Measurements from ENCODE around the gene ADGRG3.

ADGRG3 gene

GRCh38 chr16:57621521-57622271 is 46.4 kb upstream of the ADGRG3 start:
- H4K20me1 ChIP-seq (ENCODE audit: insufficient read depth, low read length), result no peaks in the 10 kb centered on the region; the same call in 1 of the 2 replicates
- H3K27ac ChIP-seq (ENCODE audit: low read length), result no peak overlapping the region
- peaks cover 39% of the 10 kb centered on the region for H3K27me3 ChIP-seq (ENCODE audit: low read depth, low read length)
- H2AFZ ChIP-seq (ENCODE audit: low read depth, low read length), result no peak overlapping the region
- H3K36me3 ChIP-seq (replicated peaks; ENCODE audit: low read depth, low read length), result no peaks in the 10 kb centered on the region
- no peak overlapping the region for H3K9ac ChIP-seq (ENCODE audit: low read length)
- TF ChIP-seq, protein P1, sequence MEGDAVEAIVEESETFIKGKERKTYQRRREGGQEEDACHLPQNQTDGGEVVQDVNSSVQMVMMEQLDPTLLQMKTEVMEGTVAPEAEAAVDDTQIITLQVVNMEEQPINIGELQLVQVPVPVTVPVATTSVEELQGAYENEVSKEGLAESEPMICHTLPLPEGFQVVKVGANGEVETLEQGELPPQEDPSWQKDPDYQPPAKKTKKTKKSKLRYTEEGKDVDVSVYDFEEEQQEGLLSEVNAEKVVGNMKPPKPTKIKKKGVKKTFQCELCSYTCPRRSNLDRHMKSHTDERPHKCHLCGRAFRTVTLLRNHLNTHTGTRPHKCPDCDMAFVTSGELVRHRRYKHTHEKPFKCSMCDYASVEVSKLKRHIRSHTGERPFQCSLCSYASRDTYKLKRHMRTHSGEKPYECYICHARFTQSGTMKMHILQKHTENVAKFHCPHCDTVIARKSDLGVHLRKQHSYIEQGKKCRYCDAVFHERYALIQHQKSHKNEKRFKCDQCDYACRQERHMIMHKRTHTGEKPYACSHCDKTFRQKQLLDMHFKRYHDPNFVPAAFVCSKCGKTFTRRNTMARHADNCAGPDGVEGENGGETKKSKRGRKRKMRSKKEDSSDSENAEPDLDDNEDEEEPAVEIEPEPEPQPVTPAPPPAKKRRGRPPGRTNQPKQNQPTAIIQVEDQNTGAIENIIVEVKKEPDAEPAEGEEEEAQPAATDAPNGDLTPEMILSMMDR (IDR thresholded peaks at IDR 0.05; ENCODE audit: low read depth, low read length), result no peak
- no peak for TF ChIP-seq EZH2phosphoT487 (IDR thresholded peaks at IDR 0.05; ENCODE audit: low read depth)
- no peaks in the 10 kb centered on the region for H3K9me3 ChIP-seq (ENCODE audit: insufficient read depth, low read length)
- no peak overlapping the region for H3K4me3 ChIP-seq (ENCODE audit: low read length)
- H3K4me2 ChIP-seq (ENCODE audit: low read length), result no peak overlapping the region
- H3K4me1 ChIP-seq (ENCODE audit: low read length), result no peaks in the 10 kb centered on the region
- H3K79me2 ChIP-seq (ENCODE audit: low read length), result no peaks in the 10 kb centered on the region

GRCh38 chr16:57622361-57623250 is 45.5 kb upstream of the ADGRG3 start:
- Histone ChIP-seq H3K9me3 (ENCODE audit: insufficient read depth, low read length) (no peaks in the 10 kb centered on the region), H3K36me3 (replicated peaks; ENCODE audit: low read depth, low read length) (no peaks in the 10 kb centered on the region), H2AFZ (ENCODE audit: low read depth, low read length) (no peak overlapping the region), H3K27me3 (ENCODE audit: low read depth, low read length) (peaks cover 48% of the 10 kb centered on the region), H4K20me1 (ENCODE audit: insufficient read depth, low read length) (no peaks in the 10 kb centered on the region; the same call in 1 of the 2 replicates), H3K27ac (ENCODE audit: low read length) (no peak overlapping the region), H3K79me2 (ENCODE audit: low read length) (no peaks in the 10 kb centered on the region), H3K9ac (ENCODE audit: low read length) (no peak overlapping the region), H3K4me2 (ENCODE audit: low read length) (no peak overlapping the region), H3K4me1 (ENCODE audit: low read length) (no peaks in the 10 kb centered on the region), H3K4me3 (ENCODE audit: low read length) (no peak overlapping the region)
- TF ChIP-seq EZH2phosphoT487 (IDR thresholded peaks at IDR 0.05; ENCODE audit: low read depth), result no peak
- TF ChIP-seq, protein P1 (IDR thresholded peaks at IDR 0.05; ENCODE audit: low read depth, low read length), result no peak

DNA sequence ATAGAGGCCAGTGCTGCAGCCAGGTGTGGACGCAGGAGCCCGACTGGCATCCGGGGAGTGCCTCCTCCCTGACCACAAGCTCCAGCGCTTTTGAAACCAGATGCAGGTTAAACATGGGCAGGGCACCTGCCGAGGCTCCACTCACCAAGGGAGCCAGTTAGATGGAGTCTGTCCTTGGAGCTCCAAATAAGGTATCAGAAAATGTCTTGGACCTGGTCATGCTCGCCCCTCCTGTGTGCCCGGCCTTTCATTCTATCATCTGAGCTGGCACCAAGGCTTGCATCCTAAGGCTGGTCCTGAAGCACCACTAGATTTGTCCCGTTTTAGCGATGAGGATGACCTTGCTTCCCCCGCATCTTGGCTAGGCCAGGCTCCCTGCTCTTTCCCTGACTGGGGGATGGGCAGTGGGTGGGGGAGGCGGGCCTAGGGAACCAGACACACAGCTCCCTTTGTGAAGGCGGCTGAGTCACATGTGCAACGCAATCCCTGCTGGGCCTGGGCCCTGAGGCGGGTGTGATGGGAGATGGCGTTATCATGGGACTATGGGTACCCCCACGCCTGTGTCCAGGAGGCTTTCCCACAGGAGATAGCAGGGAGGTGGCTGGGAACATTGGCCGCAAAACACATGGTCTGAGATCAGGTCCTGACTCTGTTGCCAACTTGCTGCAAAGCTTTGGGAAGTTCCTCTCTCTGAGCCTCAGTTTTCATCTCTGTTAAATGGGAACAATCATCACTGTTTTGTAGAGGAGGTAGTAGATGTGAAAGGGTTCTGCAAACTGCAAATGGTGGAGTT is 44.7 kb upstream of the ADGRG3 start:
- Histone ChIP-seq H3K4me3 (ENCODE audit: low read length) (no peak overlapping the region), H3K9me3 (ENCODE audit: insufficient read depth, low read length) (no peaks in the 10 kb centered on the region), H3K79me2 (ENCODE audit: low read length) (no peaks in the 10 kb centered on the region), H3K9ac (ENCODE audit: low read length) (no peak overlapping the region), H3K27me3 (ENCODE audit: low read depth, low read length) (peaks cover 52% of the 10 kb centered on the region), H3K4me2 (ENCODE audit: low read length) (no peak overlapping the region), H4K20me1 (ENCODE audit: insufficient read depth, low read length) (no peaks in the 10 kb centered on the region; the same call in 1 of the 2 replicates), H2AFZ (ENCODE audit: low read depth, low read length) (no peak overlapping the region), H3K36me3 (replicated peaks; ENCODE audit: low read depth, low read length) (no peaks in the 10 kb centered on the region), H3K4me1 (ENCODE audit: low read length) (no peaks in the 10 kb centered on the region), H3K27ac (ENCODE audit: low read length) (no peak overlapping the region)
- TF ChIP-seq EZH2phosphoT487 (IDR thresholded peaks at IDR 0.05; ENCODE audit: low read depth), result no peak
- TF ChIP-seq, protein P1 (IDR thresholded peaks at IDR 0.05; ENCODE audit: low read depth, low read length), result no peak
